ENCODE measurements around the gene SERTAD4. TPM values are rescaled to one million over a fixed set of nuclear protein-coding genes. Genes with fewer than 3 reads are reported as not detected.

The SERTAD4 gene
- polyA plus RNA-seq, 6 donors from 2014 or later, result not detected

- Mint-ChIP-seq H3K9me3 (peaks cover 0 to 5% (median 0%) of the 10 kb centered on the region in 7 donors), H3K36me3 (no peaks in the 10 kb centered on the region), H3K4me1 (no peaks in the 10 kb centered on the region), H3K27ac (no peak overlapping the region), H3K27me3 (peaks cover 29 to 32% (median 32%) of the 10 kb centered on the region in 3 donors), H3K4me3 (no peak overlapping the region)
- DNase-seq (no peak), ATAC-seq (ENCODE audit: low read depth in 2 of 2) (no peak)
Observed at GRCh38 chr1:210217482-210217881, 15.1 kb upstream of the SERTAD4 start.

- Mint-ChIP-seq H3K4me3 (no peak overlapping the region), H3K9me3 (peaks cover 0 to 5% (median 0%) of the 10 kb centered on the region in 7 donors), H3K27me3 (peaks cover 31 to 35% (median 35%) of the 10 kb centered on the region in 3 donors), H3K27ac (no peak overlapping the region), H3K4me1 (no peaks in the 10 kb centered on the region), H3K36me3 (no peaks in the 10 kb centered on the region)
- ATAC-seq (ENCODE audit: low read depth in 2 of 2) (no peak), DNase-seq (no peak)
Observed at GRCh38 chr1:210218047-210218446, 14.5 kb upstream of the SERTAD4 start.

GRCh38 chr1:210222340-210223006 lies 10.1 kb upstream of the SERTAD4 start:
- ATAC-seq (ENCODE audit: low read depth in 2 of 2), result no peak
- H3K4me1 Mint-ChIP-seq, result no peaks in the 10 kb centered on the region

GRCh38 chr1:210223226-210223904 lies 9.2 kb upstream of the SERTAD4 start:
- Mint-ChIP-seq H3K4me1 (no peaks in the 10 kb centered on the region), H3K27me3 (peaks cover 24 to 33% (median 26%) of the 10 kb centered on the region in 3 donors), H3K9me3 (peaks cover 0 to 5% (median 3%) of the 10 kb centered on the region in 7 donors), H3K36me3 (no peaks in the 10 kb centered on the region), H3K27ac (no peak overlapping the region), H3K4me3 (no peak overlapping the region)
- ATAC-seq (ENCODE audit: low read depth in 2 of 2) (no peak), DNase-seq (no peak)

More at GRCh38 chr1:210222340-210223006, 10.1 kb upstream of the SERTAD4 start:
- Mint-ChIP-seq H3K9me3 (peaks cover 0 to 5% (median 3%) of the 10 kb centered on the region in 7 donors), H3K4me3 (no peak overlapping the region), H3K27me3 (peaks cover 24 to 33% (median 28%) of the 10 kb centered on the region in 3 donors), H3K27ac (no peak overlapping the region), H3K36me3 (no peaks in the 10 kb centered on the region)
- no peak for DNase-seq

GRCh38 chr1:210228158-210228557 lies 4.4 kb upstream of the SERTAD4 start:
- Mint-ChIP-seq H3K27ac (no peak overlapping the region), H3K9me3 (peaks cover 0 to 4% (median 2%) of the 10 kb centered on the region in 7 donors), H3K27me3 (peaks cover 18 to 36% (median 24%) of the 10 kb centered on the region in 3 donors), H3K4me1 (peaks cover 0 to 5% (median 4%) of the 10 kb centered on the region in 3 donors), H3K36me3 (no peaks in the 10 kb centered on the region), H3K4me3 (no peak overlapping the region)
- no peak for ATAC-seq (ENCODE audit: low read depth in 2 of 2)
- no peak for DNase-seq

- H3K36me3 Mint-ChIP-seq, result no peaks in the 10 kb centered on the region
- no peak overlapping the region for H3K27ac Mint-ChIP-seq
- peaks cover 21 to 35% (median 28%) of the 10 kb centered on the region in 3 donors for H3K27me3 Mint-ChIP-seq
- DNase-seq, result no peak
- peak overlapping the region in 1 of 8 donors; percentile 42 for H3K4me3 Mint-ChIP-seq
- peaks cover 4 to 14% (median 5%) of the 10 kb centered on the region in 3 donors for H3K4me1 Mint-ChIP-seq
- no peak for ATAC-seq (ENCODE audit: low read depth in 2 of 2)
- peaks cover 0 to 1% (median under 1%) of the 10 kb centered on the region in 7 donors for H3K9me3 Mint-ChIP-seq
Observed at GRCh38 chr1:210230149-210230695, 2.4 kb upstream of the SERTAD4 start.

GRCh38 chr1:210231846-210232510 lies 618 bp upstream of the SERTAD4 start:
- Mint-ChIP-seq H3K36me3 (no peaks in the 10 kb centered on the region), H3K4me3 (peak overlapping the region; percentile 23 to 81 (median 65)), H3K4me1 (peaks cover 4 to 14% (median 5%) of the 10 kb centered on the region in 3 donors), H3K27ac (peak overlapping the region in 1 of 6 donors; percentile 29), H3K27me3 (peaks cover 23 to 50% (median 41%) of the 10 kb centered on the region in 3 donors), H3K9me3 (no peaks in the 10 kb centered on the region)
- DNase-seq (no peak), ATAC-seq (ENCODE audit: low read depth in 2 of 2) (no peak)

- Mint-ChIP-seq H3K27ac (no peak overlapping the region), H3K36me3 (no peaks in the 10 kb centered on the region), H3K4me1 (peaks cover 4 to 14% (median 5%) of the 10 kb centered on the region in 3 donors), H3K9me3 (no peaks in the 10 kb centered on the region), H3K27me3 (peaks cover 32 to 59% (median 50%) of the 10 kb centered on the region in 3 donors), H3K4me3 (peak overlapping the region in 5 of 8 donors; percentile 7 to 63 (median 48))
- DNase-seq, result no peak
- peak in 1 of 2 donors; percentile 11 for ATAC-seq (ENCODE audit: low read depth in 2 of 2)
Observed at GRCh38 chr1:210233216-210233494, 559 bp downstream of the SERTAD4 start.

- H3K4me3 Mint-ChIP-seq, result peak overlapping the region; percentile 7 to 63 (median 40)
- H3K27me3 Mint-ChIP-seq, result peaks cover 32 to 59% (median 50%) of the 10 kb centered on the region in 3 donors
- no peaks in the 10 kb centered on the region for H3K36me3 Mint-ChIP-seq
- no peak overlapping the region for H3K27ac Mint-ChIP-seq
- DNase-seq (peak; percentile 3), ATAC-seq (ENCODE audit: low read depth in 2 of 2) (peak in 1 of 2 donors; percentile 23)
- H3K9me3 Mint-ChIP-seq, result no peaks in the 10 kb centered on the region
- peaks cover 4 to 14% (median 5%) of the 10 kb centered on the region in 3 donors for H3K4me1 Mint-ChIP-seq
Observed at GRCh38 chr1:210233495-210234328, 1.1 kb downstream of the SERTAD4 start.

- H3K9me3 Mint-ChIP-seq, result no peaks in the 10 kb centered on the region
- H3K27ac Mint-ChIP-seq, result no peak overlapping the region
- peaks cover 4 to 14% (median 5%) of the 10 kb centered on the region in 3 donors for H3K4me1 Mint-ChIP-seq
- peaks cover 32 to 59% (median 50%) of the 10 kb centered on the region in 3 donors for H3K27me3 Mint-ChIP-seq
- H3K36me3 Mint-ChIP-seq, result no peaks in the 10 kb centered on the region
- H3K4me3 Mint-ChIP-seq, result peak overlapping the region in 5 of 8 donors; percentile 33 to 60 (median 50)
- no peak for DNase-seq
- ATAC-seq (ENCODE audit: low read depth in 2 of 2), result no peak
Observed at GRCh38 chr1:210234329-210234757, 1.7 kb downstream of the SERTAD4 start.

- H3K27me3 Mint-ChIP-seq, result peaks cover 37 to 66% (median 54%) of the 10 kb centered on the region in 3 donors
- H3K27ac Mint-ChIP-seq, result no peak overlapping the region
- no peak for DNase-seq
- peaks cover 4 to 14% (median 5%) of the 10 kb centered on the region in 3 donors for H3K4me1 Mint-ChIP-seq
- peak overlapping the region in 1 of 8 donors; percentile 42 for H3K4me3 Mint-ChIP-seq
- no peak for ATAC-seq (ENCODE audit: low read depth in 2 of 2)
- no peaks in the 10 kb centered on the region for H3K9me3 Mint-ChIP-seq
- H3K36me3 Mint-ChIP-seq, result no peaks in the 10 kb centered on the region
Observed at GRCh38 chr1:210235363-210236053, 2.9 kb downstream of the SERTAD4 start.

GRCh38 chr1:210236386-210236839 lies 3.8 kb downstream of the SERTAD4 start:
- Mint-ChIP-seq H3K27ac (no peak overlapping the region), H3K27me3 (peaks cover 46 to 67% (median 55%) of the 10 kb centered on the region in 3 donors), H3K9me3 (no peaks in the 10 kb centered on the region), H3K4me1 (peaks cover 4 to 14% (median 5%) of the 10 kb centered on the region in 3 donors), H3K36me3 (no peaks in the 10 kb centered on the region), H3K4me3 (no peak overlapping the region)
- ATAC-seq (ENCODE audit: low read depth in 2 of 2) (no peak), DNase-seq (no peak)

Data from naive B cell (primary cell).